KOPT-K1 (cell line): ENCODE data around the gene KDM2B.

ENCODE experiments used
- H3K27ac ChIP-seq: fragments of 200-600 bp; sonication (generic); 2 replicates; pipeline ENCODE4 v1.5.1; 2016; ENCODE audit warnings: antibody characterized with exemption, mild to moderate bottlenecking, low read depth, low read length; ENCODE audit not compliant: poor library complexity, severe bottlenecking
- H3K36me3 ChIP-seq: fragments of 200-600 bp; sonication (generic); 2 replicates; pipeline ENCODE4 v1.5.1; 2017; ENCODE audit warnings: antibody characterized with exemption, mild to moderate bottlenecking, low read length, moderate library complexity; ENCODE audit not compliant: insufficient read depth
- H3K9me3 ChIP-seq: fragments of 200-600 bp; sonication (generic); 2 replicates; pipeline ENCODE4 v1.5.1; 2017; ENCODE audit warnings: antibody characterized with exemption, low read length, mild to moderate bottlenecking; ENCODE audit not compliant: insufficient read depth, poor library complexity, severe bottlenecking

The KDM2B gene

GRCh38 chr12:121514184-121514742 is 66.6 kb downstream of the KDM2B start:
- no peak overlapping the region for H3K27ac ChIP-seq
- no peaks in the 10 kb centered on the region for H3K9me3 ChIP-seq
- H3K36me3 ChIP-seq = peaks cover 71% of the 10 kb centered on the region

GRCh38 chr12:121513464-121514183 is 67.2 kb downstream of the KDM2B start:
- no peak overlapping the region for H3K27ac ChIP-seq
- H3K9me3 ChIP-seq = no peaks in the 10 kb centered on the region
- H3K36me3 ChIP-seq = peaks cover 70% of the 10 kb centered on the region

GRCh38 chr12:121512561-121512960 is 68.3 kb downstream of the KDM2B start:
- Histone ChIP-seq H3K9me3 (no peaks in the 10 kb centered on the region), H3K27ac (no peak overlapping the region), H3K36me3 (peaks cover 74% of the 10 kb centered on the region)

GRCh38 chr12:121511916-121512315 is 68.9 kb downstream of the KDM2B start:
- Histone ChIP-seq H3K27ac (no peak overlapping the region), H3K9me3 (no peaks in the 10 kb centered on the region), H3K36me3 (peaks cover 78% of the 10 kb centered on the region)

- Histone ChIP-seq H3K9me3 (no peaks in the 10 kb centered on the region), H3K27ac (no peak overlapping the region), H3K36me3 (peaks cover 80% of the 10 kb centered on the region)
These were observed 71.5 kb downstream of the KDM2B start for GRCh38 chr12:121509339-121509738.

GRCh38 chr12:121508533-121508932 is 72.3 kb downstream of the KDM2B start:
- Histone ChIP-seq H3K9me3 (no peaks in the 10 kb centered on the region), H3K27ac (no peak overlapping the region), H3K36me3 (peaks cover 86% of the 10 kb centered on the region)

- Histone ChIP-seq H3K27ac (no peak overlapping the region), H3K36me3 (peaks cover 86% of the 10 kb centered on the region), H3K9me3 (no peaks in the 10 kb centered on the region)
These were observed 72.8 kb downstream of the KDM2B start for GRCh38 chr12:121507984-121508383.

- peaks cover 86% of the 10 kb centered on the region for H3K36me3 ChIP-seq
- no peaks in the 10 kb centered on the region for H3K9me3 ChIP-seq
- H3K27ac ChIP-seq = no peak overlapping the region
These were observed 73.6 kb downstream of the KDM2B start for GRCh38 chr12:121507245-121507644.

- H3K27ac ChIP-seq = no peak overlapping the region
- H3K36me3 ChIP-seq = peaks cover 80% of the 10 kb centered on the region
- H3K9me3 ChIP-seq = no peaks in the 10 kb centered on the region
These were observed 75.3 kb downstream of the KDM2B start for GRCh38 chr12:121505513-121505912.

- H3K27ac ChIP-seq = no peak overlapping the region
- H3K9me3 ChIP-seq = no peaks in the 10 kb centered on the region
- H3K36me3 ChIP-seq = peaks cover 70% of the 10 kb centered on the region
These were observed 76.3 kb downstream of the KDM2B start for GRCh38 chr12:121504505-121504904.

- peaks cover 60% of the 10 kb centered on the region for H3K36me3 ChIP-seq
- H3K27ac ChIP-seq = no peak overlapping the region
- H3K9me3 ChIP-seq = no peaks in the 10 kb centered on the region
These were observed 77.4 kb downstream of the KDM2B start for GRCh38 chr12:121503395-121503794.

- Histone ChIP-seq H3K36me3 (peaks cover 50% of the 10 kb centered on the region), H3K27ac (no peak overlapping the region), H3K9me3 (no peaks in the 10 kb centered on the region)
These were observed 78.9 kb downstream of the KDM2B start for GRCh38 chr12:121501946-121502345.

GRCh38 chr12:121499929-121500793 is 80.7 kb downstream of the KDM2B start:
- Histone ChIP-seq H3K9me3 (no peaks in the 10 kb centered on the region), H3K27ac (no peak overlapping the region), H3K36me3 (peaks cover 40% of the 10 kb centered on the region)

GRCh38 chr12:121495746-121496145 is 85.1 kb downstream of the KDM2B start:
- Histone ChIP-seq H3K9me3 (no peaks in the 10 kb centered on the region), H3K27ac (no peak overlapping the region), H3K36me3 (peaks cover 20% of the 10 kb centered on the region)

- H3K9me3 ChIP-seq = no peaks in the 10 kb centered on the region
- H3K36me3 ChIP-seq = peaks cover 23% of the 10 kb centered on the region
- no peak overlapping the region for H3K27ac ChIP-seq
These were observed 86.6 kb downstream of the KDM2B start for GRCh38 chr12:121494093-121494787.
